HG03520 (cell line): ENCODE measurements around the gene TST.
"Not testable (repeated sequence)": the region's sequence is repeated elsewhere in the genome, so short reads cannot be mapped to it uniquely, and the experiment has no call there.

Experiments
- ATAC-seq: cut with Tn5 transposase; IDR thresholded peaks from one replicate; pipeline ENCODE4 v1.9.1; 2021; ENCODE audit warnings: mild to moderate bottlenecking, moderate library complexity; ENCODE audit not compliant: unreplicated experiment

The TST gene

DNA sequence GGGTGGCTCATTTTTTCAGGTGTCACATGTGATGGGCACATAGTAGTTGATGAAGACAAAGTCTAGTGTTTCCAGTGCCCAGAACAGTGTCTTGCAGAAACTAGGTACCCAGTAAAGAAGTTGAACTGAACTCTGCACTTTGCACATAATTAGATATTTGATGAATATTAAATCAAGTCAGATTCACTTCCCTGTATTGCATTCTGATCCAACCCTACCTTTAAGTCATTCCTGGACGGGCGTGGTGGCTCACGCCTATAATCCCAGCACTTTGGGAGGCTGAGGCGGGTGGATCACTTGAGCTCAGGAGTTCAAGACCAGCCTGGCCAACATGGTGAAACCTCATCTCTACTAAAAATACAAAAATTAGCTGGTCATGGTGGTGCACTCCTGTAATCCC, 30.2 kb downstream of the TST start:
- not testable (repeated sequence) for ATAC-seq

DNA sequence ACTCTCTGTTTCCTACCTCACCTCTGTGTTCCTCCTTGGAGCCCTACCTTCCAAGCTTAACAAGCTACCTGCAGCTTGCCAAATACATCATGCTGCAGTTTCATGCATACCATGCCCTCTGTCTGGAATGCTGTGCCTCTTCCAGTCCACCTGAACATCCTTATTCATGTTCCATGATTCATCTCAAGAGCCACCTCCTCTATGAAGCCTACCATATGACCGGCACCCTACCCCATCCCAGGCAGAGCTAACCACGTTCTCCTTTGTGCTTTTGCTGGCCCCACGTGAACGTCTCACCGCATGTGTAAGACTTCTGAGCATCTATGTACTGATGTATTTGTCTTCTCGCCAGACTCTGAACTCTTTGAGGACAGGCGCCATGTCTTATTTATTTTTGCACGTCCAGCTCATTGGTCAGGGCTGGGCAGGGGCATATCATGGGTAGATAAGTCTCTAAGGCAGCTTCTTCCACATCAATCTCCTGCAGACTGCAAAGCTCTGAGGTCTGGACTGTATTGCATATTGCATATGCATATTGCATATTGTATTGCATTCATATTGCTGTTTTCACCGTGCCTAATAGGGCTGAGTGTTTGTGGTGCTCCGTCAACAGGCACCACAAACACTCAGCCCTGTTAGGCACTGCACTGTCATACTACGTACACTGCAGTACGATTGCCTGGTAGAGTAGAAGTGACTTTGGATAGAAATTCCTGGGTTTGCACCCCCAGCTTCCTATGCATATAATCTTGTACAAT, 31.0 kb downstream of the TST start:
- no peak for ATAC-seq

DNA sequence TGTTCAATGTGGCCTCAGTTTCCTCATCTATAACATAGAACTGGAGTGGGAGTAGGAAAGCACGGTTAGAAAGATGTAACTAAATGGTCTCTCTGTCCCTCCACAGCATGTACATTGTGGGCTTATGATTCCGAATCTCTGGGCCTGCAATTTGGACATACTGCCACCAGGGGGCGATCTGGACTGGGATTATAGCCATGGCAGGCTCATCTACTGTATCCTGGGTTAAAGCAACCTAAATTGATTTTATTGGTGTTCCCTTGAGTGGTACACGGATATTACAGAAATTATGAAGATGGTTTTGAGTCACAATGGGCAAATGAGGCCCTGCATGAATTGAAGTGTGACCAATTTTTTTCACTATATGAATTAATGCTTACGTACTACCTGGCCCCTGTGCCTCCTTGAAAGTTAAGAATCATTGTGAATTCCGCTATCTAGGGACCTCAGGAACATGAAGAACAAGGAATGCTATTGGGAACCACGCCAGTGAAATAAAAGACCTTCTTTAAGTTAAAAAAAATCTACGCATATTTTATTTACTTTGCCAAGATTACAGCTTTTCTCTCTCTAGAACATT, 32.9 kb downstream of the TST start:
- no peak for ATAC-seq

DNA sequence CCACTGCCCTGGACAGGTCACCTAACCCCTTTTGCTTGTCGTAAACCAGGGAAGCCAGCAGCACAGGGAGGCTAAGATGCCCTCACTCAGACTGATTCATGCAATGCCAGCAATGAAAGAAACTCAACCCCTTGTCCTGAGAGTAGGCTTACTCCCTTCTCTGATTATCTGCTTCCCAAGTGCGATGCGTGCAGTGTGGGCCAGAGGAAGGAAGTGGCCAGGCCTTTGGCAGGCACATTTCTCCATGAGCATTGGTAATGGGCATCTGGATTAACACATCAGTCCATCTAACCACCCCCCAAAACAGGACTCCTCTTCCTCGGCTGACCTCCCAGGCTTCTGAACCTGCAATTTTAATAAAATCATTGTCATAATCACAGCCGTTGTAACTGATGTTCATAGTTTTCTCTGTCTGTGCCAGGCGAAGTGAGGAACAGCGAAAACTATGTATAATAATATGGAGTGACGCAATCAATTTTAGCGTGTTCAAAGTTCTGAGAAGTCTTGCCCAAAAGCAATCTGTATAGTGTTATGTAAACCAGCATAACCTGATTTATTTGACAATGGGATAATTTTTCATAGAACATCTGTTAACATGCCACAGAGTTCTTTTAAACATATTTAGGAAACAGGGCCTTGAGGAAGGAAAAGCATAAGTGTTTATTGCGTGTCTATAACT, 33.9 kb downstream of the TST start:
- no peak for ATAC-seq

DNA sequence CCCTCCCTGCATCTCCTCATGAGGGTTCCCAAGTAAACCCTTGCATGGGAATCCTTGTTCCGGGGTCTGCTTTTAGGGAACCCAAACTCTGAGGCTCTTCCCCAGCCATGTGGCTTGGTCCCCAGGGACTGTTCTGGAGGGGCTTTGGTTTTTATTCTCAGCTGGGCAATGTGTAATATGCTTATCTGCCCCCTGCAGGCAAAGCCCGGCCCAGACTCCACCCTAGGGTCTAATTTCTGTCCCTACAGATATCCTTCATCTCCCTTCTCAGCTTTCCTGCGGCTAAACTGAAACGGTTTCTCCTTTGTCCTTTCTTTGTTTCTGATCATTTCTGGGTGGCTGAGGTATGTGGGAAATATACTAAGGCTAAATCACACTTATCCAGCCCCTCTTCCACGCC, 37.1 kb downstream of the TST start:
- no peak for ATAC-seq

DNA sequence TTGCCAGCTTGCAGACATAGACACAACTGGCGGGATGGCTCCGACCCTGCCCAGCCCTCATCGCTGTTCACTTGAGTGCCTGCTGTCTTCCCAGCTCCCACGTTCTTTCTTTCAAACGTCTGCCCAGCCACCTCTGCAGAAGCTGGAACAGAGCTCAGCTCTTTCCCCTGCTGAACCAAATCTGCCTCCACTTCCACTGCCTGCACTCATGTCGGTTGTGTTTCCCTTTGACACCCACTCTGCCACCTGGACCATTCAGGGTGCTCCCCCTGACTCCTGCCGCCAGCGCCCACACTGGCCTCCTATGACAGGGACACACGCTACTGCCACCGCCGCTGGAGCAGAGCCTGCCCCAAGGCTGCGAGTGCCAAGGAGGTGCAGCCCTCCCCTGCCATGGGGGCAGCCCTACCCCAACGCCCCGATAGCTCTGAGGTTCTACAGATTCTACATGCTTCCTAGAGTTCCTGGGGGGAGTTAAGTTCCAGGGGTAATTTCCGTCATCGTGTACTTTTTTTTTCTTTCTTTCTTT, 37.9 kb downstream of the TST start:
- no peak for ATAC-seq

DNA sequence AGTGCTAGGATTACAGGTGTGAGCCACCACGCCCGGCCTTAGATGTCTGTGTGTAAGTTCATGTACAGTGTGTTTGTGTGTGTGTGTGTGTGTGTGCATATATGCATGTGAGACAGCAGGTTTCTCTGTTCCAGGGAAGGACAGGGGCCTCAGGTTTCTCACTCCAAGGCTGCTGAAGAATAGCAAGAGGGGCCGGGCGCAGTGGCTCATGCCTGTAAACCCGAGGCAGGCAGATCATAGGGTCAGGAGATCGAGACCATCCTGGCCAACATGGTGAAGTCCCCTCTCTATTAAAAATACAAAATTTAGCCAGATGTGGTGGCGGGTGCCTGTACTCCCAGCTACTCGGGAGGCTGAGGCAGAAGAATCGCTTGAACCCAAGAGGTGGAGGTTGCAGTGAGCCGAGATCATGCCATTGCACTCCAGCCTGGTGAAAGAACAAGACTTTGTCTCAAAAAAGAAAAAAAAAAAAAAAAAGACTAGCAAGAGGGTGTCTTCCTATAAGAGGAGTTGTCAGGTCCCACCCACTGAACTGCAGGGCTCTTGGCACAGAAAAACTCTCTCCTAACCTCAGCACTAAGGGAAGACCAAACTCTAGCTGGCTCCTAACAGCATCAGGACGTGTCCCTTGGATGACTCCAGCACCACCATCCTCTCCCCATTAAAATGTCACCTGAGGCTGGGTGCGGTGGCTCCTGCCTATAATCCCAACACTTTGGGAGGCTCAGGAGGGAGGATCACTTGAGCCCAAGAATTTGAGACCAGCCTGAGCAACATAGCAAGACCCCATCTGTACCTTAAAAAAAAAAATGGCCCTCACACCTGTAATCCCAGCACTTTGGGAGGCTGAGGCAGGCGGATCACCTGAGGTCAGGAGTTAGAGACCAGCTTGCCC, 40.0 kb downstream of the TST start:
- no peak for ATAC-seq

DNA sequence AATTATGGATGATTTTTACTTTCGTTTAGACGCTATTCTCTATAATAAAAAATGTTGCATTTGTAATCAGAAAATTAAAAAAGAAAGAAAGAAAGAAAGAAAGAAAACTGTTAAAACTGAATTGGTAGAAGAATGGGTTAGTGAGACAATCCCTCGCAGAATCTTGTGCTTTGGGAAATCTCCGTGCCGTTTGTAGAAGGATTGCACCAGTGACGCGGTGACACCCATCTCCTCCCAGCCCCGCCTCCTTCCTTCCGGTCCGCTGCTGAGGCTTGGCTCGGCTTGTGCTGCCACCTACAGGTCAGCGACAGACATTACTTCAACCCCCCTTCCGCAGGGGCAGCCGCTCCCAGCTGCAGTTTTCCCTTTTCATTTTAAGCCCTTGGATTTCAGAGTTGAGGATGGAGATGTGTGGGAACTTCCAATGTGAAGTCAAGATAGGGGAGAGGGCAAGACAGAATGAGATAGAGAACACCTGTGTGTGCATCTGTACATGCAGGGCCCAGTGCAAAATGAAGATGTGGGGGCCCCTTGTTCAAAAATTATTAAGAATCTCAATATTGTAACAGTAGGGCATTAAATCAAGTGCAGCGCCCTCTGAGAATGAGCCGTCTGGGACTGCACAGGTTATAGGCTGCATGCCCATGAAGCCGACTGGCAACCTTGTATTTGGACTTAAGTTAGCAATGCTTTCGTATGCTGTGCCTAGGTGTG, 41.1 kb downstream of the TST start:
- ATAC-seq = peak; percentile 65

DNA sequence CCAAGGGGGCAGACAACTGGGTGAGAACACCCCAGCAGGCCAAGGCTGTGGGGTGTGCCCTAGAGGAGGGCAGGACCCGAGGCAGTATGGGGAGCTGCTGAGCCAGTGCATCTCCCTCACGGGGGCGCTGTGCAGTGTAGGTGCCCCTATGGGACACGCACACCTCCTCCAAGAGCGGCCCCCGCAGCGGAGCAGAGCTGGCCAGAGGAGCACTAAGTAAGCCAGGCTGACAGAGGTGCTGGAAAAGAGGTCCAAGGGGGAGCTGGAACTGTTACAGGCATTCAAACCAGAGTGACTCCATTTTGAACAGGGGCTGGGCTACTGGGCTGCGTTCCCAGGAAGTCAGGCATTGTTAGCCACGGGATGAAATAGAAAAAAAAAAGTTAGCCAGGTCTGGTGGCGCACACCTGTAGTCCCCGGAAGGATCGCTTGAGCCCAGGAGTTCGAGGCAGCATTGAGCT, 41.8 kb downstream of the TST start:
- ATAC-seq = no peak

DNA sequence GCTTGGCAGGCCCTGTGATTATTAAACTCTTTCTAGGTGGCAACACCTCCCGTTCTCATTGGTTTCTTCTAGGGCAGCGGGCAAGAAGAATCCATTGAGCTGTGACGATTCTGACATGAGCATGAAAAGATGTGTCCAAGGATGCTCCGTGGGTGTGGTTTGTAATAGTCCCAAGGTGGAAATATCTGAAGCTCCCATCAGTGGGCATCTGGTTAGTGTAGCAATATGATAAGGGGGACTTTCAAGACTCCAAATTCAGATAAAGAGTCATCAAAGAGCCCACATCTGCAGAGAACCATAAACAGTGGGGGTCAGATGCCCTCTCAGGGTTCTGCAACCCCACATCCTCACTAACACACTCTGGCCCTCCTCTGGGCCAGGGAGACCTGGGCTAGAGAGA, 42.6 kb downstream of the TST start:
- ATAC-seq = no peak

DNA sequence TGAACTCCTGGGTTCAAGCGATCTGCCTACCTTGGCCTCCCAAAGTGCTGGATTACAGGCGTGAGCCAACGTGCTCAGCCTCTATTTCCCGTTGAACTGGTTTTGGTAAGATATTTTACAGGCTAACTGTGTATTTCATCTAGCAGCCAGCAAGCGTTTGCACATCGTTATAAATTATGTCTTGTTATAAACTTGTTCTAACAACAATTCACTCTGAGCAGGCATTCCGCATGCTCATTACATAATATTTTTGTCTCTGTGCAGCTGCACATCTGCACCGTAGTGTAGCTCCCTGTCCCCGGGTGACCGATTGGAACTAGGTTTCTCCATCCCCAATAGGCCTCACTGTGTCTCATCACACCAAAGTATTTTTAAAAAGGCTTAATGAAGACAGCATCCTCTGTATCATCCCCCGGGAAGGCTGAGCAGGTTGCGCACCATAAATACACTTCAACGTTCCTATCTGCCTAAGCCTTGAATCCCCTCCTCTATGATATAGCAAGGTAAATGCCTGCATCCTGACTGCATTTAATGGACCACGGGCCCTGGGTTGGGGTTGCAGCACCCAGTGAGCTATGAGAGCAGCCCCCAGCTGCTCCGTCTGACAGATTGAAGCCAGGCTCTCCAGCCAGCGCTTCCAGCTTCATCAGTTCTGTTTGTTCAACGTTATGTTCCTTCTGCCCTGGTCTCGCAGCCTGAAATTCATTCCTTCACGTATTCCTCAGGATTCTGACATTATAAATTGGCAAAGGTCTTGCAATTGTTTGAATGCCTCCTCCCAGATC, 47.7 kb downstream of the TST start:
- no peak for ATAC-seq

DNA sequence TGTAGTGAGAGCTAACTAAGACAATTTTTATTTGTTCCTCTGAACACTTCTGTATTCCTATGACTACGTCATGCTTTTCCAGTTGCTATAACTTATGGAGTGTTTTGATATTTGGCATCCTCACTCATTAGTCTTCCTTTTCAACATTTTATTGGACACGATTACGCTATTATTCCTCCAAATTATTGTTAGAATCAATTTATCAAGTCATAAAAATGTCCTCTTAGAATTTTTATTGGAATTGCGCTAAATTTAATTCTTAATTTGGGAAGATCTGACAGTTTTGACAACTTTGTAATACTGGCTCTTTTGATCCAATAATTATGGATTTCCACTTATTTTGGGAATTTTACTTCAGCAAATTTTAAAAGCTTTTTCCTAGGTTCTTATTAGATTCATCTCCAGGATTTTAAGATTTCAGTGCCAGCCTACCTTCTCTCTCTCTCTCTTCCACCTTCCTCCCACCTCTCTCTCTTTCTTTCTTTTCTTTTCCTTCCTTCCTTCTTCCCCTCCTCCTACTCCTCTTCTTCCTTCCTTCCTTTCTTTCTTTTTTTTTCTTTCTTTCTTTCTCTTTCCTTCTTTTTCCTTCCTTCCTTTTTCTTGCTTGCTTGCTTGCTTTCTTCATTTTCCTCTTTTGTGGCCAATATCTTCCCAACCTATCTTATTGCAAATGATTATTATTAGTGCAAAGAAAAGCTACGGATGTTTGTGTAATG, 50.8 kb downstream of the TST start:
- ATAC-seq = no peak

DNA sequence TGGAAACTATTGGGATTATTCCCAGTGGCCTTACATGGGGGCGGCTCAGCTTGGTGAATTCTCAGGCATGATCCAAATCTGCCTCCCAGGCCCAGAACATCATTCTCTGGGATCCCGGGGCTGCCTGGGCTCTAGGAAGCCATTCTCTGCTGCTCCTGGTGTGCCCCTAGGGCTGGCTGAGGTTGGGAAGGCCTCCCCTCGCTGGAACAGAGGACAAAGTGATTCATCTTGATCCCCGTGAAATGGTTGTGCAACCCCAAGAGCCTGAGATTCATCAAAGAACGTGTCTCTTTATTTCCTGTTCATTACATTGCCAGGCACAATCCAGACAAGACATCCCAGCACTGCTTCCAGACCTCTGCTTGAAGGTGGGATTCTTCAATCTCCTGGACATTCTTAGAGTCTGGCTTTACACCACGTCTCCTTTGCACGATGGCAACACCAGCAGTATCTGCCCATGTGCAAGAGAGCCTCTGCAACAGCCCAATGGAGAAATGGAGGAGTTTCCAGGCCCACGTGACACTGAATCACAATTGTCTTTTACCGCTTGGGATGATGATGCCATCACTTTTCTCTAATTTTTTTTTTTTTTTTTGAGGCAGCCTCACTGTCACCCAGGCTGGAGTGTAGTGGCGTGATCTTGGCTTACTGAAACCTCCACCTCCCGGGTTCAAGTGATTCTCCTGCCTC, 52.3 kb downstream of the TST start:
- no peak for ATAC-seq

DNA sequence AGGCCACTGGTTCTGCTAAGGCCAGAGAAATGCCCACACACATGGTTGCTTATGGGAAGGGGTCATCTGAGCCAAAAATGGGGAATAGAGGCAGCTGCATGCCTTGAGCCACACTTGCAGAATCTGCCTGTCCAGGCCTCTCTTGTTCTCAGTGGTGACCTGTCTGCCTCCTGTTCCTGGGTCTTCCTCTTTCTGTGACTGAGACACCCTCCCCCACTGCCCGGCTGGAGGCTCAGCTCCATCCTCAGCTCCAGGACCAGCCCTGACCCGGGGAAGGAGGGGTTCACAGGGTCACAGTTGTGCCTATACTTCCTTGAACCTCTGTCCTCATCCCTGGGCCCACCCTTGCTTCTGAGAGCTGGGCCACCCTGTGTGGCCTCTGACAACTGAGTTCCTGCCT, 53.6 kb downstream of the TST start:
- ATAC-seq = no peak

DNA sequence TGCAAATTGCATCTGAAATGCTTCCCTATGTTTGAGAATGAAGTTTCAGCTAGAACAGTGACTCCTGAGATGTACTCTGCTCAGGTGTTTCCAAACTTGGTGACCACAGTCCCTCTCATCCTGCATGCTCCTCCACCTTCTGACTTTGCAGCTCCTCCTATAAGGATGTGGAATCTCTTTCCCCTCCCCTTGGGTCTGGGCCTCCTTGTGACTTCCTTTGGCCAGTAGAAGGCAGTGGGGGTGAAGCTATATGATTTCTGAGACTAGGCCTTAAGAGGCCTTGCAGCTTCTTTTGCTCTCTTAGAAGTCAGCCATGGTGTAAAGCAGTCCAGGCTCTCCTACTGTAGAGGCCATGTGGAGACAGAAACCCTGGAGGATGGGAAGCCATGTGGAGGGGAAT, 55.1 kb downstream of the TST start:
- no peak for ATAC-seq

DNA sequence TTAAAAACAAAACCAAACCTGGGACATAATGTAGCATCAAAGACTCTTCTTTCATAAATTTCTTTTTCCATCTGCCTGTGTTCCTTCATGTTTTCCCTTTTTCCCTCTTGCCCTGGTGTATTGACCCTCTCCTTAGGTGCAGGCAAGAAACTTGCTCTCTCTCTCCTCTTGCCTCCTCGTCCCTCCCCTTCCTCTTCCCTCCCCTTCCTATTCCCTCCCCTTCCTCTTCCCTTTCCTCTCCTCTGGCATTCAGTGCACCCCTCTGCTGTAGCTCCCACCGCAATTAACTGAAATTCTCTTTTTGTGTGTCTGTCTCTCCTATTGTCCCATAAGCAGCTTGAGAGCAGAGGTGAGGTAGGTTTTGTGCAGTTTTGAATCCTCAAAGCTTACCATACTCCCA, 55.9 kb downstream of the TST start:
- no peak for ATAC-seq

DNA sequence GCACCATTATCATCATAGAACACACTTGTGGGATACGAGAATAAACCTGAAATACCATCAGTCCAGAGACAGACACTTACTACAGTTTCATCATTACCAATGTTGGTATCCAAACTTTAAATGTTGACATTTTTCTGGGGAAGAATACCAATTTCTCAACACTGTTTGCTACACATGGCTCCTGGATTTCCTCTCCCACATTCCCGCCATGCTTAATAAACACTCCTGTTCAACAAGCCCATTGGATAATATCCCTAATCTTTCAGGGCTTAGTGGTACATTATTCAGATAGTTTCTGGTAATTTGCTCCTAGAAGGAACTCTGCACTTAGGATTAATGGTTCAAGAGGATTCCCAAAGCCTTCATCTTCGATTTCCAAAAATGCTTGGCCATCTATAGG, 57.6 kb downstream of the TST start:
- ATAC-seq = no peak
